Cardiac muscle cell (in vitro differentiated cells and primary cell): ENCODE measurements around the gene PIGX. TPM values are rescaled to one million over a fixed set of nuclear protein-coding genes. Genes with fewer than 3 reads are reported as not detected.
A peak's percentile ranks its signal among the peaks of the same experiment; 100 is the strongest.

Experiments used
- DNase-seq, 2 donors: peaks; one replicate each; pipeline versions ENCODE4 v3.0.0 to v3.0.0-alpha.2; 2010 to 2017; ENCODE audit warnings: low read depth in 1 of 2, low spot score in 1 of 2
- H3K27ac ChIP-seq: fragments of 200-600 bp; sonication (generic); 2 replicates; pipeline ENCODE4 v1.5.1; 2016
- H3K27me3 ChIP-seq: fragments of 200-600 bp; sonication (generic); 2 replicates; pipeline ENCODE4 v1.6.0; 2016; ENCODE audit warnings: control low read depth
- H3K36me3 ChIP-seq: fragments of 200-600 bp; sonication (generic); 2 replicates; pipeline ENCODE4 v1.5.1; 2016; ENCODE audit warnings: control low read depth
- H3K4me1 ChIP-seq: fragments of 200-600 bp; sonication (generic); 2 replicates; pipeline ENCODE4 v1.8.1; 2017; ENCODE audit warnings: low read depth, mild to moderate bottlenecking, mixed run types
- H3K4me3 ChIP-seq: fragments of 200-600 bp; sonication (generic); 2 replicates; pipeline ENCODE4 v1.5.1; 2016; ENCODE audit warnings: mild to moderate bottlenecking
- H3K9me3 ChIP-seq: fragments of 200-600 bp; sonication (generic); 2 replicates; pipeline ENCODE4 v1.5.1; 2017; ENCODE audit warnings: low read depth, mild to moderate bottlenecking, control low read depth
- polyA plus RNA-seq: library from polyadenylated mRNA; unstranded; fragments of >200 nt; fragmentation: Nextera tagmentation; extraction: Ambion mirVana; gene quantifications from 2 replicates; pipeline ENCODE4 v1.2.1, GENCODE V29; 2016
- total RNA-seq: library from RNA; depleted of rRNA; stranded (reverse); fragments of >200 nt; gene quantifications from 2 replicates; pipeline ENCODE4 v1.2.3, GENCODE V29; 2016
- TF ChIP-seq, protein P1 (sequence below): IDR thresholded peaks from 2 replicates; pipeline ENCODE4 v1.5.1; 2012; ENCODE audit warnings: low read depth, mild to moderate bottlenecking, low read length

PIGX gene
- total and polyA plus RNA-seq, 2 experiments from 2014 or later, result 21.7 to 61.2 TPM

DNA sequence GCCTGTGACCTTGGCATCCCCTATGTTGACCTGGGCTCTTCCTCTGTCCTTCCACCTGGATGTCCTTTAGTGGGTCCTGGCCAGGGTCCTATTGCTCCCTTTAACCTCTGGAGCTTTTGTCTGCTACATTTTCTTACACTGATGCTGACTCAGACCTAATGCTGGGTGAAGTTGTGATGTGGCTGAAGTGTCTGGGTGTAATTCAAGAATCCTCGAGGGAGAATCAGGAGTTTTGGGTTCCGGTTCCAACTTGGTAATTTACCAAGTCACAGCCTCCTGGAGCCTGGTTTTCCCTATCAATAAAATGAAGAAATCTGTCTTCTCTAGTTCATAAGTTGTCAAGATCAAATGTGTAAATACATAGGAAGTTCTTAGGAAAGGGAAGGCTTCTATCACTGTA is 25.7 kb upstream of the PIGX start:
- TF ChIP-seq, protein P1, sequence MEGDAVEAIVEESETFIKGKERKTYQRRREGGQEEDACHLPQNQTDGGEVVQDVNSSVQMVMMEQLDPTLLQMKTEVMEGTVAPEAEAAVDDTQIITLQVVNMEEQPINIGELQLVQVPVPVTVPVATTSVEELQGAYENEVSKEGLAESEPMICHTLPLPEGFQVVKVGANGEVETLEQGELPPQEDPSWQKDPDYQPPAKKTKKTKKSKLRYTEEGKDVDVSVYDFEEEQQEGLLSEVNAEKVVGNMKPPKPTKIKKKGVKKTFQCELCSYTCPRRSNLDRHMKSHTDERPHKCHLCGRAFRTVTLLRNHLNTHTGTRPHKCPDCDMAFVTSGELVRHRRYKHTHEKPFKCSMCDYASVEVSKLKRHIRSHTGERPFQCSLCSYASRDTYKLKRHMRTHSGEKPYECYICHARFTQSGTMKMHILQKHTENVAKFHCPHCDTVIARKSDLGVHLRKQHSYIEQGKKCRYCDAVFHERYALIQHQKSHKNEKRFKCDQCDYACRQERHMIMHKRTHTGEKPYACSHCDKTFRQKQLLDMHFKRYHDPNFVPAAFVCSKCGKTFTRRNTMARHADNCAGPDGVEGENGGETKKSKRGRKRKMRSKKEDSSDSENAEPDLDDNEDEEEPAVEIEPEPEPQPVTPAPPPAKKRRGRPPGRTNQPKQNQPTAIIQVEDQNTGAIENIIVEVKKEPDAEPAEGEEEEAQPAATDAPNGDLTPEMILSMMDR, result no peak
- Histone ChIP-seq H3K9me3 (no peaks in the 10 kb centered on the region), H3K4me1 (no peaks in the 10 kb centered on the region), H3K27ac (no peak overlapping the region), H3K4me3 (no peak overlapping the region), H3K27me3 (no peaks in the 10 kb centered on the region), H3K36me3 (no peaks in the 10 kb centered on the region)
- DNase-seq, result peak in 1 of 2 donors; percentile 33

DNA sequence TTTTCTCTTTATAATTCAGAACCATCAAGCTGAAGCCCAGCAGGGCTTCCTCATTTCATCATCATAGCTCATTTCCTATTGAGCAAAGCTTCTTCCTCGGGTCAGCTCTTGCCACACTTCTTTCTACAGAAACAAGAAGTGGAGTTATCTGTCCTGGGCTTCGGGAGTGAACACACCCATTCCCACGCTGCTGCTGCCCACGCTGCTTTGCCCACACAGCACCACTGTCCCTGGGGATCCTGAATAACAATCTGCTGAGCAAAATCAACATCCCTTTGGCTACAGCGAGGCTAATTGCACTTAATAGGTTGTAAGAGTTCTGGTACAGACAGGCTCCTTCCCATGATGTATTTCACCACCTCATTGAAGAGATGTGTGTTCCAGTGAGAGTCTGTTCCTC is 23.8 kb upstream of the PIGX start:
- TF ChIP-seq, protein P1, result no peak
- H3K27me3 ChIP-seq, result no peaks in the 10 kb centered on the region
- peak in 1 of 2 donors; percentile 98 for DNase-seq
- H3K36me3 ChIP-seq, result no peaks in the 10 kb centered on the region
- no peaks in the 10 kb centered on the region for H3K4me1 ChIP-seq
- H3K27ac ChIP-seq, result no peak overlapping the region
- H3K4me3 ChIP-seq, result no peak overlapping the region
- no peaks in the 10 kb centered on the region for H3K9me3 ChIP-seq

DNA sequence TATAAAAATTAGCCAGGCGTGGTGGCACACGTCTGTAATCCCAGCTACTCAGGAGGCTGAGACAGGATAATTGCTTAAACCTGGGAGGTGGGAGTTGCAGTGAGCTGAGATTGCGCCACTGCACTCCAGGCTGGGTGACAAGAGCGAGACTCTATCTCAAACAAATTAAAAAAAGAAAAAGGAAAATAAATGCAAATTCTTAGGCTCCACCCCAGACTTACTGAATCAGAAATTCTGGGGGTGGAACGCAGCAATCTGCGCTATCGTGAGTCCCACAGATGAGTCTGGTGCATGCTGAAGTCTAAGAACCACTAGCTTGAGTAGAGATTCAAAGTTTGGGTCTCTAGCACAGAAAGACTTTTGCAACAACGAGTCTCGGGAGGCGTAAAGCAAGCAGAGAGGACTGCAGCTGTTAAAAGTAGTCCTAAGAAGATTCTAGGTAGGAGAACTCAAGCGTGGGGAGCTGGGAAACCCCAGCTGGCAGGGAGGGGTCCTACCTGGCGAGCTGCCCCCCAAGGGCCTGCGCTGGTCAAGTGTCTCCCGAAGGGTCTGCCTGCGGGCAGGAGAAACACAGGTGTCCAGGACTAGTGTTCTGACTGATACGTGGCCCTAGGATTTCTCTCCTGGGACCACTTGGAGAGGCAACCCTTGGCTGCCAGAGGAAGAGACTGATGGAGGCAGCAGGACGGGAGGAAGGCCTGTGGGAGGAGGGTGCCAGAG is 22.1 kb upstream of the PIGX start:
- Histone ChIP-seq H3K9me3 (no peaks in the 10 kb centered on the region), H3K4me3 (no peak overlapping the region), H3K27ac (no peak overlapping the region), H3K4me1 (no peaks in the 10 kb centered on the region), H3K27me3 (no peaks in the 10 kb centered on the region), H3K36me3 (no peaks in the 10 kb centered on the region)
- DNase-seq, result no peak
- TF ChIP-seq, protein P1, result no peak

DNA sequence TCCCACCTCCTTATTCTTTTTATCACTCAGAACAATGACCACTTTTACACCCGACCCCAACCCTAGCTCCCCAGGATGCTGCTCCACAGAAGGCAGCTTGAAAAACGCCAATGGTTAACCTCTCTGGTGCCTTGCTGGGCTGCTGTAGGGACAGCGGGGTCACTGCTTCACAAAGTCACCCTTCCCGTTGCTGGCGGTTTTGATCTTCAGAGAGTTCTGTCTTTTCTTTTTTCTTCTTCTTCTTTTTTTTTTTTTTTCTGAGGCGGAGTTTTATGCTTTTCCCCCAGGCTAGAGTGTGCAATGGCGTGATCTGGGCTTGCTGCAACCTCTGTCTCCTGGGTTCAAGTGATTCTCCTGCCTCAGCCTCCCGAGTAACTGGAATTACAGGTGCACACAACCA is 20.8 kb upstream of the PIGX start:
- Histone ChIP-seq H3K4me1 (no peaks in the 10 kb centered on the region), H3K27me3 (no peaks in the 10 kb centered on the region), H3K4me3 (no peak overlapping the region), H3K36me3 (no peaks in the 10 kb centered on the region), H3K27ac (no peak overlapping the region), H3K9me3 (no peaks in the 10 kb centered on the region)
- no peak for DNase-seq
- TF ChIP-seq, protein P1, result no peak

DNA sequence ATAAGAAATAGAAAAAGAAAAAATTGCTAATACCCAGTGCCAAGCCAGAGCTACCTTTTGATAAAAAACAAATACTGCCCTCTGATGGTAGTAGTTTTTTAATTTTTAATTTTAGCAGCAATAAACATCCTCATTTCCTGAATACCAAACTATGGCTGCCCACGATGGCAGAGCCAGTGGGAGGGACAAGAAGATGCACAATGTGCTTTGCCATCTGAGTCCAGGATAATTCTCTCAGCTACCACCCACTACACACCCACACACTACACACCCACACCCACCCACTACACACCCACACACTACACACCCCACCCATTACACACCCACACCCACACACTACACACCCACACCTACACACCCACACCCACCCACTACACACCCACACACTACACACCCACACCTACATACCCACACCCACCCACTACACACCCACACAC is 18.0 kb upstream of the PIGX start:
- H3K27ac ChIP-seq, result no peak overlapping the region
- no peaks in the 10 kb centered on the region for H3K4me1 ChIP-seq
- no peaks in the 10 kb centered on the region for H3K27me3 ChIP-seq
- H3K4me3 ChIP-seq, result no peak overlapping the region
- TF ChIP-seq, protein P1, result no peak
- H3K36me3 ChIP-seq, result no peaks in the 10 kb centered on the region
- no peaks in the 10 kb centered on the region for H3K9me3 ChIP-seq
- peak in 1 of 2 donors; percentile 41 for DNase-seq
